Upper lobe of left lung (tissue), 4 donors: ENCODE results near the gene CDR2L.
"Not testable (repeated sequence)": the region's sequence is repeated elsewhere in the genome, so short reads cannot be mapped to it uniquely, and the experiment has no call there.

ENCODE experiments used
- CTCF ChIP-seq, 6 experiments: fragments of 450-650 bp in 4 of 6; fragments of 200-600 bp in 2 of 6; sonication (generic) in 2 of 6; IDR thresholded peaks; one replicate each; pipeline ENCODE4 v1.5.1; 2016 to 2019; ENCODE audit warnings: antibody characterized with exemption in 6 of 6
- EP300 ChIP-seq, 4 donors: sonication (generic); formaldehyde crosslinking; IDR thresholded peaks; one replicate each; pipeline ENCODE4 v1.5.1; 2017; ENCODE audit warnings: antibody characterized with exemption in 4 of 4, control low read depth in 2 of 4
- POLR2A ChIP-seq, 4 donors: fragments of 450-650 bp; IDR thresholded peaks; one replicate each; pipeline ENCODE4 v1.5.1; 2016 to 2017; ENCODE audit warnings: antibody characterized with exemption in 4 of 4, mild to moderate bottlenecking in 2 of 4

- TF ChIP-seq POLR2A, CTCF, EP300 (IDR thresholded peaks at IDR 0.05): not testable (repeated sequence)
Measured at GRCh38 chr17:75026650-75027049, 39.2 kb downstream of the CDR2L start.
